Loucy (cell line): Measurements from ENCODE around the gene EPYC.

Experiments used
- EZH2phosphoT487 ChIP-seq: fragments of 200-600 bp; IDR thresholded peaks from 2 replicates; pipeline ENCODE4 v1.6.1; 2018; ENCODE audit warnings: antibody characterized with exemption, mild to moderate bottlenecking, moderate library complexity, borderline replicate concordance
- TF ChIP-seq, protein P1 (sequence below): fragments of 200-600 bp; sonication (generic); conservative IDR thresholded peaks from 2 replicates; pipeline ENCODE4 v1.5.1; 2014; ENCODE audit warnings: mild to moderate bottlenecking, antibody characterized with exemption, low read length

DNA sequence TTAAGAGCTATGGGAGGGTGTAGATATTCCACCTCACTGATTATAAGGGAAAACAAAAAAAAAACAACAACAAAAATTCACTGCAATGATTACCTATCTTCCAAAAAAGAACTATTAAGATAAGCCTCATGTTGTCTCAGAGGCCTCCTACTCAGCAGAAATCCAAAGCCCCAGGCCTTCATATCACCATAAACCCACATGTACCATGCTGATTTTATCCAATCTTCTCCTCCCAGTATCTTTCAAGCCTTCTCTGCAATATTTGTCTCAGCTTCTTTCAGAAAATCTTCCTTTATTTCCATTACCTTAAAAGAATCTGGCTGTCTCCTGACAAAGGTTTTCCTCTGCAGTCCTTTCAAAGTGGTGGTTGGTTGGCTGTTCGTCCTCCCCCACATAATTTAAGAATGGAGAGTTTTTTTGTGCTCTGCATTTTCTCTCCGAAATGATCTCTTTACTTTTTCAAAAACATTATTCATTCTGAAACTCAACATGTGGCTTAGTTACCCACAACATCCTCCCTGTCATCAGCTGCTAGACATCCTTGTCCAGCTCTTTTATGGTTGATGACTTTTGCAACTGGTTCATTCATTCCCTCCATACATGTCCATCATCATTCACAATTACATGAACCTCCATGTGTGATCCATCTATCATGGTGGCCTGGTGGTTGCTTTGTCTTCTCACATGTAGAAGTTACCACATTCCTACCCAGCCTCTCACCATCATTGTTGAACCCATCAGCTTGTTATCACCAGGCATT is 2.9 kb upstream of the EPYC start:
- TF ChIP-seq, protein P1, sequence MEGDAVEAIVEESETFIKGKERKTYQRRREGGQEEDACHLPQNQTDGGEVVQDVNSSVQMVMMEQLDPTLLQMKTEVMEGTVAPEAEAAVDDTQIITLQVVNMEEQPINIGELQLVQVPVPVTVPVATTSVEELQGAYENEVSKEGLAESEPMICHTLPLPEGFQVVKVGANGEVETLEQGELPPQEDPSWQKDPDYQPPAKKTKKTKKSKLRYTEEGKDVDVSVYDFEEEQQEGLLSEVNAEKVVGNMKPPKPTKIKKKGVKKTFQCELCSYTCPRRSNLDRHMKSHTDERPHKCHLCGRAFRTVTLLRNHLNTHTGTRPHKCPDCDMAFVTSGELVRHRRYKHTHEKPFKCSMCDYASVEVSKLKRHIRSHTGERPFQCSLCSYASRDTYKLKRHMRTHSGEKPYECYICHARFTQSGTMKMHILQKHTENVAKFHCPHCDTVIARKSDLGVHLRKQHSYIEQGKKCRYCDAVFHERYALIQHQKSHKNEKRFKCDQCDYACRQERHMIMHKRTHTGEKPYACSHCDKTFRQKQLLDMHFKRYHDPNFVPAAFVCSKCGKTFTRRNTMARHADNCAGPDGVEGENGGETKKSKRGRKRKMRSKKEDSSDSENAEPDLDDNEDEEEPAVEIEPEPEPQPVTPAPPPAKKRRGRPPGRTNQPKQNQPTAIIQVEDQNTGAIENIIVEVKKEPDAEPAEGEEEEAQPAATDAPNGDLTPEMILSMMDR = no peak
- TF ChIP-seq EZH2phosphoT487 = no peak
